ENCODE results near the gene KDSR. TPM values are rescaled to one million over a fixed set of nuclear protein-coding genes. Genes with fewer than 3 reads are reported as not detected.

The KDSR gene
- total and polyA plus RNA-seq, 2 experiments from 2014 or later, result 31.2 to 55.1 TPM

DNA sequence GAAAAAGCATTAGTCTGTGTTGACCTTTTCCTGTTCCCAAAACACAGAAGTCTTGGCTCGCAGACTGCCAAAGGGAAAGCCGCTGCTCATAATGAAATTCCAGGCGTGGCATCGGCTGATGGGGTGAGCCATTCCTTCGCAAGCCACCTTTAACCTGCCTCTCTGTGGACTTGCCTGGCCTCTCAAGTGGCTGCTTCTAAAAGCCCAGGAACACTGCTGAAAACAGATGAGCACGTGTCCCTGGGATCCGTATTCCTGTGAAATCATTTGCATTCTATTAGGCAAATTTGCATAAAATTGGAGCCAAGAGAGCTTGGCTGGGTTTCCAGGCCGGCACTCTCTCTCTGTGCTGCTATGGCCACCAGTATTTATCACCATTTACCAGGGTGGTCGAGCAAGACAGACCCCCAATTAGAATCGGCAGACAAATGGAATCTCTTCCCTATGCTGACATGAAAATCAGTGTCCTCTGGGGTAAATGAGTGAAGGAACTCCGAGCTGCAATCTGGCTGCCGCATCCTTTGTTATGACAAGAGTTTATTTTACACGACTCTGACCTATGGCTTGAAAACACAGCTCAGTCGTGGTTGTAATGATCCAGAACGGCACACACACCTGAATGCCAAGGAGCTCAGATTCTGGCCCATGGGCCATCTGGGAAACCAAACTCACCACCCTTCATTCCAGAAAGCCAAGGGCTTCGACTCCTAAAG lies 69.2 kb downstream of the KDSR start:
- no peaks in the 10 kb centered on the region for H3K36me3 ChIP-seq (ENCODE audit: low read depth)
- no peaks in the 10 kb centered on the region for H3K9me2 ChIP-seq (ENCODE audit: insufficient read depth)
- no peak overlapping the region for H2AFZ ChIP-seq
- no peaks in the 10 kb centered on the region for H4K20me1 ChIP-seq (ENCODE audit: insufficient read depth)
- no peaks in the 10 kb centered on the region for H3K9me3 ChIP-seq (ENCODE audit: low read depth)
- TF ChIP-seq EZH2 (IDR thresholded peaks at IDR 0.05; ENCODE audit: insufficient read depth, poor library complexity, severe bottlenecking), result no peak
- TF ChIP-seq EZH2phosphoT487 (IDR thresholded peaks at IDR 0.05; ENCODE audit: insufficient read depth, low read depth), result no peak
- H3K4me2 ChIP-seq (ENCODE audit: unreplicated experiment), result no peak overlapping the region
- H3K4me1 ChIP-seq (ENCODE audit: insufficient read depth), result no peaks in the 10 kb centered on the region
- H3K4me3 ChIP-seq, result no peak overlapping the region
- H3K27me3 ChIP-seq (replicated peaks; ENCODE audit: insufficient read depth), result no peaks in the 10 kb centered on the region
- no peak for DNase-seq
- WGBS, 2 experiments (ENCODE audit: low coverage in 1 of 2, low lambda C conversion rate in 2 of 2, missing lambda C conversion rate in 2 of 2), result 60 to 63% methylated on average over 16 of the region's 16 CpGs
- in situ Hi-C loops (cut with MboI), result no loop called here
- H3K9ac ChIP-seq, result no peak overlapping the region
- H3F3A ChIP-seq (ENCODE audit: insufficient read depth), result no peaks in the 10 kb centered on the region
- no peak overlapping the region for H3K27ac ChIP-seq
- no peaks in the 10 kb centered on the region for H3K79me2 ChIP-seq (ENCODE audit: insufficient read depth)

GRCh38 chr18:63293935-63294334 lies 73.1 kb downstream of the KDSR start:
- WGBS, 2 experiments (ENCODE audit: low coverage in 1 of 2, low lambda C conversion rate in 2 of 2, missing lambda C conversion rate in 2 of 2), result 30 to 42% methylated on average over 4 of the region's 4 CpGs
- Histone ChIP-seq H3K9me3 (ENCODE audit: low read depth) (no peaks in the 10 kb centered on the region), H3K79me2 (ENCODE audit: insufficient read depth) (no peaks in the 10 kb centered on the region), H4K20me1 (ENCODE audit: insufficient read depth) (no peaks in the 10 kb centered on the region), H3K9me2 (ENCODE audit: insufficient read depth) (no peaks in the 10 kb centered on the region), H3K36me3 (ENCODE audit: low read depth) (no peaks in the 10 kb centered on the region), H3K4me1 (ENCODE audit: insufficient read depth) (no peaks in the 10 kb centered on the region), H3K27me3 (replicated peaks; ENCODE audit: insufficient read depth) (no peaks in the 10 kb centered on the region), H3K9ac (no peak overlapping the region), H3F3A (ENCODE audit: insufficient read depth) (no peaks in the 10 kb centered on the region), H3K4me2 (ENCODE audit: unreplicated experiment) (no peak overlapping the region), H3K27ac (no peak overlapping the region), H3K4me3 (no peak overlapping the region), H2AFZ (no peak overlapping the region)
- TF ChIP-seq EZH2 (IDR thresholded peaks at IDR 0.05; ENCODE audit: insufficient read depth, poor library complexity, severe bottlenecking) (no peak), EZH2phosphoT487 (IDR thresholded peaks at IDR 0.05; ENCODE audit: insufficient read depth, low read depth) (no peak)
- in situ Hi-C loops (cut with MboI), result no loop called here
- no peak for DNase-seq

- H3K9me3 ChIP-seq (ENCODE audit: low read depth), result no peaks in the 10 kb centered on the region
- H3K9me2 ChIP-seq (ENCODE audit: insufficient read depth), result no peaks in the 10 kb centered on the region
- H4K20me1 ChIP-seq (ENCODE audit: insufficient read depth), result no peaks in the 10 kb centered on the region
- in situ Hi-C loops (cut with MboI), result no loop called here
- DNase-seq, result no peak
- H3K4me2 ChIP-seq (ENCODE audit: unreplicated experiment), result no peak overlapping the region
- no peaks in the 10 kb centered on the region for H3K79me2 ChIP-seq (ENCODE audit: insufficient read depth)
- no peaks in the 10 kb centered on the region for H3K27me3 ChIP-seq (replicated peaks; ENCODE audit: insufficient read depth)
- 59 to 66% methylated on average over 11 of the region's 11 CpGs for WGBS, 2 experiments (ENCODE audit: low coverage in 1 of 2, low lambda C conversion rate in 2 of 2, missing lambda C conversion rate in 2 of 2)
- H3F3A ChIP-seq (ENCODE audit: insufficient read depth), result no peaks in the 10 kb centered on the region
- H3K4me3 ChIP-seq, result no peak overlapping the region
- H3K36me3 ChIP-seq (ENCODE audit: low read depth), result no peaks in the 10 kb centered on the region
- H2AFZ ChIP-seq, result no peak overlapping the region
- TF ChIP-seq EZH2 (IDR thresholded peaks at IDR 0.05; ENCODE audit: insufficient read depth, poor library complexity, severe bottlenecking) (no peak), EZH2phosphoT487 (IDR thresholded peaks at IDR 0.05; ENCODE audit: insufficient read depth, low read depth) (no peak)
- no peaks in the 10 kb centered on the region for H3K4me1 ChIP-seq (ENCODE audit: insufficient read depth)
- H3K27ac ChIP-seq, result no peak overlapping the region
- no peak overlapping the region for H3K9ac ChIP-seq
Measured at GRCh38 chr18:63292831-63293683, 73.9 kb downstream of the KDSR start.

DNA sequence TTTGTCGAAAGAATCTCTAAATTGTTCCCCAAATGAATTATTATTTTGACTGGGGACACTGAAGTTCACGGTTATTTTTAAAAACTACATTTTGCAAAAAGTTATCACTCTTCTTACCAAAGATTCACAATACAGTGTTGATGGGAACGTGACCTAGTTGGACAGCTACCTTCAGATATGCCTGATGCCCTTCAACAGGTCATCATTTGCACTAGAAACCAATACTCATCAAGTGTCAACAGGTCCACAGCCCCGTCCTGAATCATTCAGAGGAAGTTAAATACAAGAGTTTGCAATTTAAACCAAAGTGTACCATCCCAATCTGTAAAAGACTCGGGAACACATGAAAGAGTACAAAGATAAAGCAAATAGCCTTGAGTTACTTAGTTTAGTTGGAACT lies 75.7 kb downstream of the KDSR start:
- Histone ChIP-seq H3K36me3 (ENCODE audit: low read depth) (no peaks in the 10 kb centered on the region), H3F3A (ENCODE audit: insufficient read depth) (no peaks in the 10 kb centered on the region), H3K27me3 (replicated peaks; ENCODE audit: insufficient read depth) (no peaks in the 10 kb centered on the region), H4K20me1 (ENCODE audit: insufficient read depth) (no peaks in the 10 kb centered on the region), H3K4me3 (no peak overlapping the region), H3K4me2 (ENCODE audit: unreplicated experiment) (no peak overlapping the region), H2AFZ (no peak overlapping the region), H3K79me2 (ENCODE audit: insufficient read depth) (no peaks in the 10 kb centered on the region), H3K9ac (no peak overlapping the region), H3K9me3 (ENCODE audit: low read depth) (no peaks in the 10 kb centered on the region), H3K27ac (no peak overlapping the region), H3K9me2 (ENCODE audit: insufficient read depth) (no peaks in the 10 kb centered on the region), H3K4me1 (ENCODE audit: insufficient read depth) (no peaks in the 10 kb centered on the region)
- in situ Hi-C loops (cut with MboI), result no loop called here
- 87 to 89% methylated on average over 5 of the region's 5 CpGs for WGBS, 2 experiments (ENCODE audit: low coverage in 1 of 2, low lambda C conversion rate in 2 of 2, missing lambda C conversion rate in 2 of 2)
- no peak for DNase-seq
- TF ChIP-seq EZH2phosphoT487 (IDR thresholded peaks at IDR 0.05; ENCODE audit: insufficient read depth, low read depth), result no peak
- no peak for TF ChIP-seq EZH2 (IDR thresholded peaks at IDR 0.05; ENCODE audit: insufficient read depth, poor library complexity, severe bottlenecking)
